ENCODE results near the gene ZMYM4. TPM values are rescaled to one million over a fixed set of nuclear protein-coding genes. Genes with fewer than 3 reads are reported as not detected.

ZMYM4 gene
- total RNA-seq, 1 experiment from 2014 or later: 38.8 TPM

DNA sequence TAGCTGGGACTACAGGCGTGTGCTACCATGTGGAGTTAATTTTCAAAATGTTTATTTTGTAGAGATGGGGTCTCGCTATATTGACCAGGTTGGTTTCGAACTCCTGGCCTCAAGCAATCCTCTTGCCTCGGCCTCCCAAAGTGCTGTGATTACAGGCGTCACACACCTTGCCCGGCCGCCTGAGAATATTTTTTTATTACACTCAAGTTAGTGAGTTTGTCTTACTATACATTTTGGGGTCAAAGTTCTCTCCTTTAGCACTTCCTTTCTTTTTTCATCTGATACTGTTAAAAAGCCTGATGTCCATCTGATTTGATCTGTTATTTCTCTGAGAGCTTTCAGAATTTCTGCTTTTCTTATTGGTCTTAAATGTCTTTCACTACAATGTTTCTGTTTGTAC lies 159.9 kb downstream of the ZMYM4 start:
- no peak overlapping the region for H3K27ac ChIP-seq
- H3K36me3 ChIP-seq: peaks cover 18% of the 10 kb centered on the region; the same call in 1 of the 2 replicates
- no peaks in the 10 kb centered on the region for H3K27me3 ChIP-seq (replicated peaks)
- H3K4me1 ChIP-seq (replicated peaks): no peaks in the 10 kb centered on the region
- H3K4me3 ChIP-seq: no peak overlapping the region
- H3K9me3 ChIP-seq (replicated peaks): no peaks in the 10 kb centered on the region
- no peak for DNase-seq (ENCODE audit: low read depth in 1 of 2, low spot score in 2 of 2)

DNA sequence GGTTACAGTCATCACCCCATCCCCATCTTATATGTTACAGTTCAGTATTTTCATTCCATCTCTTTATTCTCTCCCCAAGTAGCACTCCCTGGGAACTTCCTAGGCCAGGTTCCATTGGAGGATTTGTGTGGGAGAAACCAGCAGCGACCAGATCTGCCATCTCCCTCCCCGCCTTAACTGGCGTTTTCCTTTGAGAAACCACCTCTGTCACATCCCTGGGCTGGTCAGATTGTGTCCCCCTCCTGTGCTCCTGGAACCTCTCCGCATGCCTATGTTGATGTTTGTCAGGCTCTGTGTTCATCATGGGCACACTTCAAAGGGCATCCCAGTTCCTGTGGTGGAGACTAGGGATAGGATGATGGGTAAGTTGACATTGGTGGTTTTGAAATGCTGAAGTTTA lies 162.3 kb downstream of the ZMYM4 start:
- no peaks in the 10 kb centered on the region for H3K9me3 ChIP-seq (replicated peaks)
- H3K36me3 ChIP-seq: peaks cover 25% of the 10 kb centered on the region
- no peaks in the 10 kb centered on the region for H3K4me1 ChIP-seq (replicated peaks)
- no peak for DNase-seq (ENCODE audit: low read depth in 1 of 2, low spot score in 2 of 2)
- no peak overlapping the region for H3K4me3 ChIP-seq
- H3K27ac ChIP-seq: no peak overlapping the region
- no peaks in the 10 kb centered on the region for H3K27me3 ChIP-seq (replicated peaks)

DNA sequence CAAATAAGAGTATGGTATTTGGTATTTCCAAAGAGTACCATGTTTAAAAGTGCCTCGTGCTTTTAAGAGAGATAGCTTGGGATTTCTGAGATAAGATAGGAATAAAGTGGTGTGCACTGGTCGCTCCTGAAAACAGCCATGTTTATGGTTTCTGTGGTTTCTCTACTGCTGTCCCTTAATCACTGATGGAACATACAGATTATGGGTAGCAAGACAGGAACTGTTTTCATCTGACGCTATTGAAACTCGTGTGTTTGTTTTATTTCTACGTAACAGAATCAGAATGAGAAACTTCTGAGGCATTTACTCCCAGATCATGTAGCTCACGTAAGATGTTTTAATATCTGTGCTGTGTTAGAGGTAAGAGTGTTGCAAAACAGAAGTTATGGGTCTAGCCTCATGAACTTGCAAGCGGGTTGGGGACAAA lies 162.7 kb downstream of the ZMYM4 start:
- no peaks in the 10 kb centered on the region for H3K4me1 ChIP-seq (replicated peaks)
- no peak overlapping the region for H3K4me3 ChIP-seq
- DNase-seq (ENCODE audit: low read depth in 1 of 2, low spot score in 2 of 2): no peak
- H3K27me3 ChIP-seq (replicated peaks): no peaks in the 10 kb centered on the region
- H3K27ac ChIP-seq: no peak overlapping the region
- no peaks in the 10 kb centered on the region for H3K9me3 ChIP-seq (replicated peaks)
- H3K36me3 ChIP-seq: peaks cover 28% of the 10 kb centered on the region

GRCh38 chr1:35432231-35432630 lies 163.7 kb downstream of the ZMYM4 start:
- Histone ChIP-seq H3K4me1 (replicated peaks) (no peaks in the 10 kb centered on the region), H3K9me3 (replicated peaks) (no peaks in the 10 kb centered on the region), H3K27me3 (replicated peaks) (no peaks in the 10 kb centered on the region), H3K27ac (no peak overlapping the region), H3K36me3 (peaks cover 30% of the 10 kb centered on the region), H3K4me3 (no peak overlapping the region)
- DNase-seq (ENCODE audit: low read depth in 1 of 2, low spot score in 2 of 2): no peak

GRCh38 chr1:35433714-35434113 lies 165.2 kb downstream of the ZMYM4 start:
- Histone ChIP-seq H3K27me3 (replicated peaks) (no peaks in the 10 kb centered on the region), H3K27ac (no peak overlapping the region), H3K4me1 (replicated peaks) (no peaks in the 10 kb centered on the region), H3K4me3 (no peak overlapping the region), H3K36me3 (peaks cover 30% of the 10 kb centered on the region), H3K9me3 (replicated peaks) (no peaks in the 10 kb centered on the region)
- DNase-seq (ENCODE audit: low read depth in 1 of 2, low spot score in 2 of 2): no peak

GRCh38 chr1:35434703-35435102 lies 166.2 kb downstream of the ZMYM4 start:
- no peaks in the 10 kb centered on the region for H3K27me3 ChIP-seq (replicated peaks)
- no peak overlapping the region for H3K27ac ChIP-seq
- H3K36me3 ChIP-seq: peaks cover 30% of the 10 kb centered on the region
- no peaks in the 10 kb centered on the region for H3K4me1 ChIP-seq (replicated peaks)
- DNase-seq (ENCODE audit: low read depth in 1 of 2, low spot score in 2 of 2): no peak
- H3K4me3 ChIP-seq: no peak overlapping the region
- no peaks in the 10 kb centered on the region for H3K9me3 ChIP-seq (replicated peaks)

GRCh38 chr1:35436078-35436477 lies 167.6 kb downstream of the ZMYM4 start:
- no peak for DNase-seq (ENCODE audit: low read depth in 1 of 2, low spot score in 2 of 2)
- H3K27ac ChIP-seq: no peak overlapping the region
- H3K36me3 ChIP-seq: peaks cover 35% of the 10 kb centered on the region
- no peaks in the 10 kb centered on the region for H3K9me3 ChIP-seq (replicated peaks)
- H3K4me1 ChIP-seq (replicated peaks): no peaks in the 10 kb centered on the region
- no peak overlapping the region for H3K4me3 ChIP-seq
- H3K27me3 ChIP-seq (replicated peaks): no peaks in the 10 kb centered on the region

DNA sequence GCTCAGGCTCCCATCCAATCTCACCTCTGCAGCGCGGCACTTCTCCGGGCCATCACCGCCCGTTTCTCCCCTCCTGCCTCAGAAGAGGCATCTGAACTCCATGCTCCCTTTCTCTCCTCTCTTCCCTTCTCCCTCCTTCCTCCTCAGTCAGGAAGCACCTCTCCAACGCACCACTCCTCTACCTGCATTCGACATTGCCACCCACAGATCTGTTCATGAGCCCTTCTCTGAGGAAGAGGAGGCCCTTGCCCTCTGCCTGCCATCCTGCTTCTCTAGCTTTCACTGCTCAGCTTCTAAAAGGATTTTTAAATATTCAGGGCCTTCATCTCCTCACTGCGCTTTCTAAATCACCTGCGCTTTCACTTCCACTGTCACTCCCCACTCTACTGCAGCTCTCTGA lies 168.7 kb downstream of the ZMYM4 start:
- no peaks in the 10 kb centered on the region for H3K4me1 ChIP-seq (replicated peaks)
- no peak overlapping the region for H3K4me3 ChIP-seq
- H3K36me3 ChIP-seq: peaks cover 39% of the 10 kb centered on the region

DNA sequence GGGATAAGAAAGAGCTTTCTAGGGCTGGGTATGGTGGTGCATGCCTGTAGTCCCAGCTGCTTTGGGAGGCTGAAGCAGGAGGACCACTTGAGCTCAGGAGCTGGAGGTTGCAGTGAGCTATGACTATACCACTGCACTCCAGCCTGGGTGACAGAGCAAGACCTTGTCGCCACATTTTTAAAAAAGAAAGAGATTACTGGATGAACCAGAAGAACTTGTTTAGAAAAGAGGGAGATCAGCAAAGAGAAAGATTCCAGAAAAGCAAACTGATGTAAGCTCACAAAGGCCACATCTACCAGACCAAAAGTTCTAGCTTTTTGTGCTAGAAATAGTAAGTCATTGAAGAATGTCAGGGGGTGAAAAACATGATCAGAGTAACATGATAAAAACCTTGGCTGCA lies 171.1 kb downstream of the ZMYM4 start:
- no peak overlapping the region for H3K27ac ChIP-seq
- H3K4me1 ChIP-seq (replicated peaks): no peaks in the 10 kb centered on the region
- H3K27me3 ChIP-seq (replicated peaks): no peaks in the 10 kb centered on the region
- peaks cover 38% of the 10 kb centered on the region for H3K36me3 ChIP-seq
- H3K9me3 ChIP-seq (replicated peaks): no peaks in the 10 kb centered on the region
- DNase-seq (ENCODE audit: low read depth in 1 of 2, low spot score in 2 of 2): no peak
- no peak overlapping the region for H3K4me3 ChIP-seq

More for the DNA sequence above, 168.7 kb downstream of the ZMYM4 start:
- no peak for DNase-seq (ENCODE audit: low read depth in 1 of 2, low spot score in 2 of 2)
- no peaks in the 10 kb centered on the region for H3K27me3 ChIP-seq (replicated peaks)
- no peaks in the 10 kb centered on the region for H3K9me3 ChIP-seq (replicated peaks)
- H3K27ac ChIP-seq: no peak overlapping the region

DNA sequence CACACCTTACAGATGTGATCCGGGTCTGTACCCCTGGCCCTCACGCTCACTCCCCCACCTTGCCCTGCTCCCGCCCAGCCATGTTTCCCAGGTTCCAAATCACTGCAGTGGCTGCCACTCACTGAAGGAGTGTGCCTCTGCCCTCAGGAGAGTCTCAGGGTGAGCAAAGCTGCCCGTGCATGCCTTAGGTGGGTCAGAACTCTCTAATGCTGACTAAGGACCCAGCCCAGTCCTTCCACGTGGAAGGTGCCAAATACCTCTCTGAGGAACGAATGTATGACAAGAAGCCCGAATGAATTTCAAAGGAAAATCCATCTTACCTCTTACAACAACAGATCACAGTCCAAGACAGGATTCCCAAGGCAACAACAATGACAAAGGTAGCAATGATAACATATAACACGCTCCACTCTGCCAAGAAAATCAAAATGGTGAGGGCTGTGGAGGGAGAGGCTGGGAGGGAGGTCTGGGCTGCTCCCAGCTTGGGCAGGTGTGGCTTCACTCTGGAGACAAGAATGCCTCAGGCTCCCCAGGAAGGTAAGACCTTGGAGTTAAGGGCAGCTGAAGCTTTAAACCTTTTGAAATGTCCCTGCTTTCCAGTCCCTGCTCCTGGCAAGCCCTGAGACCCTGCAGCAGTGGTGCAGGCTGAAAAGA lies 173.5 kb downstream of the ZMYM4 start:
- Histone ChIP-seq H3K36me3 (peaks cover 42% of the 10 kb centered on the region), H3K9me3 (replicated peaks) (no peaks in the 10 kb centered on the region), H3K4me1 (replicated peaks) (no peaks in the 10 kb centered on the region), H3K27ac (no peak overlapping the region), H3K4me3 (no peak overlapping the region), H3K27me3 (replicated peaks) (no peaks in the 10 kb centered on the region)
- no peak for DNase-seq (ENCODE audit: low read depth in 1 of 2, low spot score in 2 of 2)

DNA sequence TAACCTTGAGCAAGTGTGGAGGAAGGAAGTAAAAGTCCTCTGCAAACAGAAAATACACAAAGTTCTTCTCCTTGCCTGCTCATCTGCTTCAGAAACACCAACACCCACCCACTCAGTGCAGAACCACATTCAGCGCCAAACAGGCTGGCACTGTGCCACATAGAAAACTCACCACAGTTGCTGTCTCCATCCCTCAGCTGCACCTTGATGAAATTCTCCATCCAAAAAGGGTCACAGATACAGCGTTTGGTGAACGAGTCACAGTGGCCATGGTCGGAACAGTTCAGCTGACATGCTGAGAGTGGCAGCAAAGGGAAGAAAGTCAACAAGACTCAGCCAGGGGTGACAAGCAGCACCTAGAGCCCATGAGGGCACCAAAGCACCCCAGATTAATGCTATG lies 174.2 kb downstream of the ZMYM4 start:
- H3K27me3 ChIP-seq (replicated peaks): no peaks in the 10 kb centered on the region
- peaks cover 43% of the 10 kb centered on the region for H3K36me3 ChIP-seq
- H3K27ac ChIP-seq: no peak overlapping the region
- H3K9me3 ChIP-seq (replicated peaks): no peaks in the 10 kb centered on the region
- H3K4me3 ChIP-seq: no peak overlapping the region
- H3K4me1 ChIP-seq (replicated peaks): no peaks in the 10 kb centered on the region
- DNase-seq (ENCODE audit: low read depth in 1 of 2, low spot score in 2 of 2): no peak

GRCh38 chr1:35443768-35444518 lies 175.4 kb downstream of the ZMYM4 start:
- H3K27ac ChIP-seq: no peak overlapping the region
- no peaks in the 10 kb centered on the region for H3K27me3 ChIP-seq (replicated peaks)
- H3K9me3 ChIP-seq (replicated peaks): no peaks in the 10 kb centered on the region
- DNase-seq (ENCODE audit: low read depth in 1 of 2, low spot score in 2 of 2): no peak
- peaks cover 54% of the 10 kb centered on the region for H3K36me3 ChIP-seq
- peaks cover 11% of the 10 kb centered on the region for H3K4me1 ChIP-seq (replicated peaks)
- H3K4me3 ChIP-seq: no peak overlapping the region

DNA sequence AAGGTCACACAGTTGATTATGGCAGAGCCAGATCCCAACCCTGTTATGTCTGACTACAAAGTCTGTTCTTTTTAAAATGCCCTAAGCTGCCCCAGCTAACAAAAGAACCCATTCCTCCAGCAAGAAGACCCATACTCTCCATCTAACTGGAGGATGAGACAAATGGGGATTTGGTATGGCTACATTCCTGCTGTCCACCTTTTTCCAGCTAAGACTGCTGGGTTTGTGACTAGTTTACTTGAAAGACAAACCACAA lies 175.9 kb downstream of the ZMYM4 start:
- Histone ChIP-seq H3K9me3 (replicated peaks) (no peaks in the 10 kb centered on the region), H3K4me3 (no peak overlapping the region), H3K27ac (no peak overlapping the region), H3K36me3 (peaks cover 57% of the 10 kb centered on the region), H3K4me1 (replicated peaks) (peaks cover 16% of the 10 kb centered on the region), H3K27me3 (replicated peaks) (no peaks in the 10 kb centered on the region)
- no peak for DNase-seq (ENCODE audit: low read depth in 1 of 2, low spot score in 2 of 2)

DNA sequence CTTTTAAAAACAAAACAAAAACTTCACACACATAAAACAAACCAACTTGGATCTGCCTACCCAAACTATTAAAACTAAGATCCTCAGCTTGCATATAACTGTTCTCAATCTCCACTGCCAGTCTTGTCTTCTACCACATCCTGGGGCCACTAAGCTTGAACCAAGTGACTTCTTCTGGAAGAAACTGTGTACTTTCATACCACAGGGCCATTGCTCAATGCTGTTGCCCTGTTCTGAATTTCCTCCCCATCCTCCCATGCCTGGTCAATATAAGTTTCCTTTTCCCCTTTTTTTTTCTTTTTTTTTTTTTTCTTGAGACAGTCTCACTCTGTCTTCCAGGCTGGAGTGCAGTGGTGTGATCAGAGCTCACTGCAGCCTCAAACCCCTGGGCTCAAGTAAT lies 178.8 kb downstream of the ZMYM4 start:
- Histone ChIP-seq H3K27ac (no peak overlapping the region), H3K4me1 (replicated peaks) (peaks cover 20% of the 10 kb centered on the region), H3K4me3 (no peak overlapping the region), H3K9me3 (replicated peaks) (no peaks in the 10 kb centered on the region), H3K27me3 (replicated peaks) (no peaks in the 10 kb centered on the region), H3K36me3 (peaks cover 60% of the 10 kb centered on the region)
- no peak for DNase-seq (ENCODE audit: low read depth in 1 of 2, low spot score in 2 of 2)

Measured in SJSA1 (cell line).